Kidney (tissue), 14 donors: ENCODE measurements around the gene DYNLL1. TPM values are rescaled to one million over a fixed set of nuclear protein-coding genes. Genes with fewer than 3 reads are reported as not detected.
A peak's percentile ranks its signal among the peaks of the same experiment; 100 is the strongest.
"Not testable (repeated sequence)": the region's sequence is repeated elsewhere in the genome, so short reads cannot be mapped to it uniquely, and the experiment has no call there.

Source experiments
- DNase-seq, 5 donors: peaks; one replicate each; pipeline ENCODE4 v3.0.0-alpha.2; 2013 to 2020
- FAIRE-seq: peaks from 2 replicates; lab custom pipeline; 2012; peaks lifted over from hg19 to GRCh38; lab: Jason Lieb, UNC
- H3K27ac ChIP-seq, 2 donors: one replicate each; pipeline ENCODE4 v1.7.0; 2013; ENCODE audit warnings: low read depth in 2 of 2, low read length in 2 of 2, inconsistent platforms in 1 of 2
- H3K27me3 ChIP-seq: one replicate; pipeline ENCODE4 v1.7.1; 2013; ENCODE audit warnings: low read length, inconsistent platforms; ENCODE audit not compliant: control insufficient read depth, insufficient read depth
- H3K36me3 ChIP-seq, 3 donors: one replicate each; pipeline versions ENCODE4 v1.7.0 to v1.7.1; 2013; ENCODE audit warnings: low read length in 3 of 3, control low read depth in 1 of 3, inconsistent platforms in 1 of 3; ENCODE audit not compliant: insufficient read depth in 3 of 3, control insufficient read depth in 2 of 3
- H3K4me1 ChIP-seq, 3 donors: one replicate each; pipeline versions ENCODE4 v1.7.0 to v1.7.1; 2013; ENCODE audit warnings: low read length in 3 of 3, inconsistent platforms in 1 of 3, low read depth in 1 of 3; ENCODE audit not compliant: control insufficient read depth in 2 of 3, insufficient read depth in 2 of 3
- H3K4me3 ChIP-seq, 3 donors: one replicate each; pipeline versions ENCODE4 v1.7.0 to v1.8.1; 2013; ENCODE audit warnings: low read length in 3 of 3, control low read depth in 1 of 3, inconsistent platforms in 1 of 3
- H3K9ac ChIP-seq, 3 donors: one replicate each; pipeline versions ENCODE4 v1.7.0 to v1.7.1; 2013; ENCODE audit warnings: low read length in 3 of 3, control low read depth in 1 of 3, inconsistent platforms in 1 of 3
- H3K9me3 ChIP-seq, 3 donors: one replicate each; pipeline versions ENCODE4 v1.7.0 to v1.7.1; 2013; ENCODE audit warnings: low read length in 3 of 3, control low read depth in 1 of 3, inconsistent platforms in 1 of 3; ENCODE audit not compliant: control insufficient read depth in 2 of 3, insufficient read depth in 1 of 3
- CTCF ChIP-seq: IDR thresholded peaks from 3 replicates; pipeline ENCODE4 v1.5.1; 2012; ENCODE audit warnings: mild to moderate bottlenecking, moderate library complexity, borderline replicate concordance; ENCODE audit not compliant: insufficient read depth; ENCODE audit errors: extremely low read depth
- intact Hi-C: fragments of 100-400 bp; cut with DNase I; formaldehyde crosslinking; loops from one replicate; pipeline ENCODE4 v1.11.1; 2022
- polyA plus RNA-seq: library from polyadenylated mRNA; stranded (reverse); fragments of 350-450 nt; fragmentation: Illumina TruSeq; extraction: RNeasy Lipid Tissue Mini Kit (QIAGEN cat#74804); gene quantifications from one replicate; pipeline ENCODE4 v1.2.3, GENCODE V29; 2014; ENCODE audit warnings: low read depth, low replicate concordance; ENCODE audit not compliant: insufficient read depth
- total RNA-seq: library from RNA; stranded (reverse); fragmentation: NEBNext Ultra II Directional; extraction: Animal tissue kit (Norgen Biotek cat#: 25700); gene quantifications from one replicate; pipeline ENCODE4 v1.2.1, GENCODE V29; 2021
- donor health status: control.
- donor health status: control.
- donor health status: control.
- donor health status: control.
- donor health status: control.
- donor health status: DM: yes; HTN: yes; CAD: no.
- donor health status: Normal renal cell carcinoma (clear cell type).

The DYNLL1 gene
- total and polyA plus RNA-seq, 2 donors from 2014 or later, result 258 to 757 TPM

GRCh38 chr12:120483621-120484020 is 12.3 kb upstream of the DYNLL1 start:
- FAIRE-seq, result no peak
- intact Hi-C loops, result no loop called here

DNA sequence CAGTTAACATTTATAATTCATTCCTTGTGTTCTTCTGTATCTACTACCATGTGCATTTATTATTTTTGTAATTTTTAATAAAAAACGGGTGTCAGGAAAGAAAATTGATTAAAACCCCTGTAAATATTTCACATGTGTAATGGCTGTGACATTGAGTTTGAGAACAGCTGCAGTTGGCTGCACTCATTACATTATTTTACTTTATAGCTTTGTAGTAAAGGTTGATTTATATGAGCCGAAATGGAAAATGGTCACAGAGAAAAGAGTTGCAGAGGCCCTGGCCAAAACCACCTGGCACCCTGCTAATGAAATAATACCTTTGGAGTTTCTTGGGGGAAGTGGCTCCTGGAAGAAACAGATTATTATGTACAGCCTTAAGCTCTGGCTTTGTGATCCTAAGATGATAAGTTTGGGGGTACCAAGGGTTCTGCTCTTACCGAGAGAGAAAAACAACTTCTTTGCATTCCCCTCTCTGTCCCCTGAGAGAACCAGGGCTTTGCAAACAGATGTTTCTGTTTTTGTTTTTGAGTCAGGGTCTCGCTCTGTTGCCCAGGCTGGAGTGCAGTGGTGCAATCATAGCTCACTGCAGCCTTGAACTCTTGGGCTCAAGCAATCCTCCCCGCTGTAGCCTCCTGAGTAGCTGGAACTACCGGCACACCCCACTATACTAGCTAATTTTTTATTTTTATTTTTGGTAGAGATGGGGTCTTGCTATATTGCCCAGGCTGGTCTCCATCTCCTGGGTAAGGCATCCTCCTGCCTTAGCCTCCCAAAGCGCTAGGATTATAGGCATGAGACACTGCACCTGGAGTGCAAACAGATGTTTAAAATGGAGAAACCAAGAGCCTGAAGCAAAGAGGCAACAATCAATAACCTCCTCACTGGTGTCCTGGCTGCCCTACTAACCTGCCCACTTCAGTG is 9.7 kb upstream of the DYNLL1 start:
- DNase-seq, result peak in 2 of 5 donors; percentile 20 to 62
- intact Hi-C loops, result no loop called here
- no peak overlapping the region for H3K9ac ChIP-seq
- no peak for TF ChIP-seq CTCF
- H3K9me3 ChIP-seq, result no peaks in the 10 kb centered on the region
- H3K4me3 ChIP-seq, result no peak overlapping the region
- H3K4me1 ChIP-seq, result no peaks in the 10 kb centered on the region
- H3K36me3 ChIP-seq, result no peaks in the 10 kb centered on the region
- no peaks in the 10 kb centered on the region for H3K27me3 ChIP-seq
- no peak for FAIRE-seq
- H3K27ac ChIP-seq, result no peak overlapping the region

More at GRCh38 chr12:120483621-120484020, 12.3 kb upstream of the DYNLL1 start:
- H3K36me3 ChIP-seq, result no peaks in the 10 kb centered on the region
- no peaks in the 10 kb centered on the region for H3K9me3 ChIP-seq
- H3K27me3 ChIP-seq, result no peaks in the 10 kb centered on the region
- DNase-seq, result no peak
- no peak overlapping the region for H3K4me3 ChIP-seq
- H3K9ac ChIP-seq, result no peak overlapping the region
- no peak overlapping the region for H3K27ac ChIP-seq
- no peaks in the 10 kb centered on the region for H3K4me1 ChIP-seq
- no peak for TF ChIP-seq CTCF

- intact Hi-C loops, H3K4me3 ChIP-seq, H3K27me3 ChIP-seq, H3K27ac ChIP-seq, FAIRE-seq, H3K9ac ChIP-seq, H3K9me3 ChIP-seq, H3K4me1 ChIP-seq, H3K36me3 ChIP-seq, DNase-seq: not testable (repeated sequence)
These were observed 8.4 kb upstream of the DYNLL1 start for GRCh38 chr12:120487552-120487951.

GRCh38 chr12:120488057-120488640 is 7.8 kb upstream of the DYNLL1 start:
- Histone ChIP-seq H3K9ac (no peak overlapping the region), H3K4me1 (no peaks in the 10 kb centered on the region), H3K27me3 (no peaks in the 10 kb centered on the region), H3K36me3 (no peaks in the 10 kb centered on the region), H3K27ac (no peak overlapping the region), H3K9me3 (no peaks in the 10 kb centered on the region), H3K4me3 (no peak overlapping the region)
- FAIRE-seq (no peak), DNase-seq (no peak)
- no peak for TF ChIP-seq CTCF
- intact Hi-C loops, result no loop called here
